ENCODE data around the gene ABCC8. TPM values are rescaled to one million over a fixed set of nuclear protein-coding genes. Genes with fewer than 3 reads are reported as not detected.

The ABCC8 gene
- total and polyA plus RNA-seq, 9 of the 15 experiments (the other 6 are each of a cell fraction or from before 2014, with no cell fraction given) = not detected

- H3K9ac ChIP-seq (ENCODE audit: insufficient read depth in 1 of 2, low read depth in 2 of 2, low read length in 2 of 2) = no peak overlapping the region
- no peak overlapping the region for H3K4me3 ChIP-seq
- FAIRE-seq (no peak), DNase-seq (ENCODE audit: extremely low read depth in 1 of 4, low spot score in 3 of 4) (no peak), ATAC-seq (no peak)
- H3K9me1 ChIP-seq (ENCODE audit: control insufficient read depth, insufficient read depth, low read length) = no peaks in the 10 kb centered on the region
- in situ Hi-C loops (cut with MboI) = no loop called here
- no peak overlapping the region for H2AFZ ChIP-seq (ENCODE audit: low read depth, low read length)
- H3K27me3 ChIP-seq (ENCODE audit: control insufficient read depth in 2 of 2, insufficient read depth in 2 of 2, low read length in 2 of 2) = peaks cover 9 to 47% of the 10 kb centered on the region in 2 experiments; a peak in 4 of 5 replicates
- no TSS peak for BruUV-seq (replicated peaks)
- no peaks in the 10 kb centered on the region for H4K20me1 ChIP-seq (replicated peaks; ENCODE audit: control insufficient read depth, insufficient read depth, low read length)
- WGBS (ENCODE audit: insufficient coverage, low coverage, missing lambda C conversion rate) = 6% methylated on average over 31 of the region's 31 CpGs
- no peak overlapping the region for H3K27ac ChIP-seq (ENCODE audit: extremely low read depth, low read depth, low read length)
- peaks cover 0 to 8% of the 10 kb centered on the region in 2 experiments; a peak in 1 of 5 replicates for H3K4me1 ChIP-seq (replicated peaks in 1 of 2; ENCODE audit: control insufficient read depth in 2 of 2, insufficient read depth in 2 of 2, low read length in 2 of 2)
- H3K79me2 ChIP-seq (ENCODE audit: control insufficient read depth, insufficient read depth, low read length) = no peaks in the 10 kb centered on the region
- no peak overlapping the region for H3K4me2 ChIP-seq (ENCODE audit: insufficient read depth, low read length)
- intact Hi-C loops (cut with micrococcal nuclease) = no loop called here
- ChIA-PET CTCF (ENCODE audit: low intra/inter-chr PET ratio) (no interaction called here), POLR2A (interaction anchor here (0.8 kb wide), 1 partner anchor 17 kb away, joined by 3 read pairs; no protein-coding TSS in a partner anchor)
- H3K9me3 ChIP-seq (replicated peaks; ENCODE audit: control insufficient read depth, insufficient read depth, low read depth, low read length) = no peaks in the 10 kb centered on the region
- H3K36me3 ChIP-seq (ENCODE audit: control insufficient read depth, insufficient read depth, low read length) = no peaks in the 10 kb centered on the region
- TF ChIP-seq KLF6 (CRISPR knock-in tag; IDR thresholded peaks at IDR 0.05; ENCODE audit: borderline replicate concordance) (no peak), HDAC6 (IDR thresholded peaks at IDR 0.05; ENCODE audit: low read depth, low read length) (peak; percentile 43; the same call in 1 of the 2 replicates), FUS (optimal IDR thresholded peaks at IDR 0.05; ENCODE audit: low read depth, low read length) (no peak)
- TF ChIP-seq, protein P1, sequence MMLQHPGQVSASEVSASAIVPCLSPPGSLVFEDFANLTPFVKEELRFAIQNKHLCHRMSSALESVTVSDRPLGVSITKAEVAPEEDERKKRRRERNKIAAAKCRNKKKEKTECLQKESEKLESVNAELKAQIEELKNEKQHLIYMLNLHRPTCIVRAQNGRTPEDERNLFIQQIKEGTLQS (IDR thresholded peaks at IDR 0.05) = no peak
- TF ChIP-seq, protein P1 (CRISPR knock-in tag; conservative IDR thresholded peaks at IDR 0.05) = no peak
Observed at GRCh38 chr11:17475666-17476316, 854 bp downstream of the ABCC8 start.
